DND-41 (cell line): ENCODE measurements around the gene HYAL4.

Experiments used
- CTCF ChIP-seq: IDR thresholded peaks from 2 replicates; pipeline ENCODE4 v1.5.1; 2012; ENCODE audit warnings: borderline replicate concordance, low read length, moderate library complexity, mild to moderate bottlenecking; ENCODE audit not compliant: poor library complexity, severe bottlenecking; ENCODE audit errors: extremely low read depth
- EZH2 ChIP-seq: IDR thresholded peaks from 3 replicates; pipeline ENCODE4 v1.6.1; 2012; ENCODE audit warnings: borderline replicate concordance, low read depth, mild to moderate bottlenecking, moderate library complexity, low read length, inconsistent platforms; ENCODE audit not compliant: severe bottlenecking

- no peak for TF ChIP-seq CTCF
- TF ChIP-seq EZH2: no peak
Observed at GRCh38 chr7:123802249-123802648, 42.7 kb upstream of the HYAL4 start.
